Naive thymus-derived CD8-positive, alpha-beta T cell (primary cell): ENCODE measurements around the gene FZD8. TPM values are rescaled to one million over a fixed set of nuclear protein-coding genes. Genes with fewer than 3 reads are reported as not detected.
A peak's percentile ranks its signal among the peaks of the same experiment; 100 is the strongest.
"Not testable (repeated sequence)": the region's sequence is repeated elsewhere in the genome, so short reads cannot be mapped to it uniquely, and the experiment has no call there.

Source experiments
- ATAC-seq, 2 donors: fragments of 150-1000 bp; cut with Tn5 transposase in 1 of 2; sonication (Bioruptor Pico), chemical (Tn5 transposase) in 1 of 2; 1 replicate in 1 of 2; 2 replicates in 1 of 2; pipeline ENCODE4 v1.10.0; 2021; ENCODE audit warnings: mild to moderate bottlenecking in 2 of 2, moderate library complexity in 2 of 2
- POLR2A ChIA-PET: fragments of 350-600 bp; sonication (Branson Sonifier 250); formaldehyde crosslinking; loops from one replicate; lab custom pipeline; 2021; ENCODE audit warnings: antibody characterized with exemption; lab: Charles Lee
- DNase-seq, 10 donors: peaks; one replicate each; pipeline versions ENCODE4 v3.0.0 to v3.0.0-alpha.2; 2020 to 2022
- H3K27ac Mint-ChIP-seq, 10 donors: one replicate each; pipeline ENCODE4 v1.8.0; 2020 to 2022; ENCODE audit warnings: mild to moderate bottlenecking in 10 of 10, mixed read lengths in 10 of 10, moderate library complexity in 4 of 10, inconsistent platforms in 1 of 10
- H3K27me3 Mint-ChIP-seq, 5 donors: one replicate each; pipeline ENCODE4 v1.8.0; 2021 to 2022; ENCODE audit warnings: mixed read lengths in 5 of 5
- H3K36me3 Mint-ChIP-seq, 3 donors: one replicate each; pipeline ENCODE4 v1.8.0; 2020 to 2022; ENCODE audit warnings: mixed read lengths in 3 of 3, mild to moderate bottlenecking in 2 of 3, inconsistent platforms in 1 of 3
- H3K4me1 Mint-ChIP-seq, 4 donors: one replicate each; pipeline ENCODE4 v1.8.0; 2021 to 2022; ENCODE audit warnings: mixed read lengths in 4 of 4
- H3K4me3 Mint-ChIP-seq, 10 donors: one replicate each; pipeline ENCODE4 v1.8.0; 2020 to 2022; ENCODE audit warnings: mild to moderate bottlenecking in 10 of 10, mixed read lengths in 10 of 10, moderate library complexity in 6 of 10, inconsistent platforms in 1 of 10
- H3K9me3 Mint-ChIP-seq, 9 donors: one replicate each; pipeline ENCODE4 v1.8.0; 2020 to 2022; ENCODE audit warnings: mixed read lengths in 9 of 9, mild to moderate bottlenecking in 3 of 9, inconsistent platforms in 1 of 9, moderate library complexity in 1 of 9
- polyA plus RNA-seq, 3 donors: library from polyadenylated mRNA; unstranded; fragments of 300-500 nt; fragmentation: Illumina TruSeq; gene quantifications; one replicate each; pipeline ENCODE4 v1.2.3, GENCODE V29; 2021
- total RNA-seq, 8 experiments: library from RNA in 2 of 8; stranded (reverse) in 2 of 8; gene quantifications; one replicate each; pipeline ENCODE4 v1.2.3 and lab custom pipeline; 2021 to 2026

The FZD8 gene
- total RNA-seq = under 1 TPM; 0.60 to 0.63 TPM
- polyA plus RNA-seq = under 1 TPM in 1 of 3 donors, not detected in 2; 0.03 TPM
- 0.35 to 1.3 (median 1.0) reads per million in 6 experiments for total RNA-seq (lab: John Stamatoyannopoulos, UW)

GRCh38 chr10:35642035-35642792 lies at the start of gene FZD8:
Gene FZD8 (minus strand): TSS chr10:35642296. CDS start chr10:35641429, 867 bp downstream.
- DNase-seq (peak; percentile 37 to 76 (median 55)), ATAC-seq (peak; percentile 82 to 87)
- POLR2A ChIA-PET = no interaction called here
- Mint-ChIP-seq H3K27me3 (peaks cover 11 to 50% (median 26%) of the 10 kb centered on the region in 5 donors), H3K36me3 (no peaks in the 10 kb centered on the region), H3K4me3 (peak within 1 kb of the TSS; percentile 77 to 95 (median 88)), H3K4me1 (peaks cover 10 to 41% (median 26%) of the 10 kb centered on the region in 4 donors), H3K27ac (peak within 1 kb of the TSS in 4 of 10 donors; percentile 14 to 85 (median 44)), H3K9me3 (no peaks in the 10 kb centered on the region)

- Mint-ChIP-seq H3K4me1 (no peaks in the 10 kb centered on the region), H3K27me3 (peaks cover 2 to 19% (median 10%) of the 10 kb centered on the region in 5 donors), H3K9me3 (peaks cover 0 to 6% (median 0%) of the 10 kb centered on the region in 9 donors), H3K4me3 (no peak overlapping the region), H3K36me3 (peaks cover 0 to 4% (median 0%) of the 10 kb centered on the region in 3 donors), H3K27ac (no peak overlapping the region)
- no peak for ATAC-seq
- DNase-seq = no peak
- POLR2A ChIA-PET = no interaction called here
These were observed 49.6 kb upstream of the FZD8 start for GRCh38 chr10:35691522-35692236.

GRCh38 chr10:35690534-35690933 lies 48.4 kb upstream of the FZD8 start:
- Mint-ChIP-seq H3K9me3 (peaks cover 0 to 6% (median 0%) of the 10 kb centered on the region in 9 donors), H3K4me1 (no peaks in the 10 kb centered on the region), H3K27ac (no peak overlapping the region), H3K36me3 (peaks cover 0 to 4% (median 0%) of the 10 kb centered on the region in 3 donors), H3K27me3 (peaks cover 0 to 17% (median 11%) of the 10 kb centered on the region in 5 donors), H3K4me3 (no peak overlapping the region)
- ATAC-seq (no peak), DNase-seq (no peak)
- POLR2A ChIA-PET = no interaction called here

- H3K4me3 Mint-ChIP-seq, H3K36me3 Mint-ChIP-seq, H3K27ac Mint-ChIP-seq, DNase-seq, ATAC-seq, H3K4me1 Mint-ChIP-seq, POLR2A ChIA-PET: not testable (repeated sequence)
- peaks cover 0 to 11% (median 3%) of the 10 kb centered on the region in 9 donors for H3K9me3 Mint-ChIP-seq
- peaks cover 2 to 37% (median 8%) of the 10 kb centered on the region in 5 donors for H3K27me3 Mint-ChIP-seq
These were observed 43.8 kb upstream of the FZD8 start for GRCh38 chr10:35685858-35686257.

GRCh38 chr10:35685402-35685801 lies 43.3 kb upstream of the FZD8 start:
- no peaks in the 10 kb centered on the region for H3K4me1 Mint-ChIP-seq
- DNase-seq = no peak
- no peak for ATAC-seq
- H3K9me3 Mint-ChIP-seq = peaks cover 0 to 11% (median 4%) of the 10 kb centered on the region in 9 donors
- peaks cover 2 to 34% (median 7%) of the 10 kb centered on the region in 5 donors for H3K27me3 Mint-ChIP-seq
- POLR2A ChIA-PET = interaction anchor here (0.7 kb wide), 1 partner anchor 450 kb away, joined by 3 read pairs; no protein-coding TSS in a partner anchor
- peaks cover 0 to 7% (median 0%) of the 10 kb centered on the region in 3 donors for H3K36me3 Mint-ChIP-seq
- no peak overlapping the region for H3K4me3 Mint-ChIP-seq
- no peak overlapping the region for H3K27ac Mint-ChIP-seq

GRCh38 chr10:35684586-35684985 lies 42.5 kb upstream of the FZD8 start:
- Mint-ChIP-seq H3K9me3 (peaks cover 0 to 11% (median 3%) of the 10 kb centered on the region in 9 donors), H3K27me3 (peaks cover 2 to 34% (median 7%) of the 10 kb centered on the region in 5 donors), H3K4me1 (no peaks in the 10 kb centered on the region), H3K27ac (no peak overlapping the region), H3K4me3 (no peak overlapping the region), H3K36me3 (peaks cover 0 to 9% (median 0%) of the 10 kb centered on the region in 3 donors)
- no peak for ATAC-seq
- DNase-seq = no peak
- POLR2A ChIA-PET = interaction anchor here (0.7 kb wide), 1 partner anchor 449 kb away, joined by 3 read pairs; no protein-coding TSS in a partner anchor

GRCh38 chr10:35675846-35676245 lies 33.8 kb upstream of the FZD8 start:
- ATAC-seq = no peak
- Mint-ChIP-seq H3K36me3 (peaks cover 0 to 14% (median 0%) of the 10 kb centered on the region in 3 donors), H3K27ac (no peak overlapping the region), H3K4me1 (no peaks in the 10 kb centered on the region), H3K4me3 (no peak overlapping the region), H3K27me3 (peaks cover 4 to 22% (median 11%) of the 10 kb centered on the region in 5 donors), H3K9me3 (peaks cover 0 to 18% (median 6%) of the 10 kb centered on the region in 9 donors)
- DNase-seq = no peak
- POLR2A ChIA-PET = no interaction called here

GRCh38 chr10:35674843-35675242 lies 32.7 kb upstream of the FZD8 start:
- DNase-seq (no peak), ATAC-seq (no peak)
- no peak overlapping the region for H3K4me3 Mint-ChIP-seq
- peaks cover 0 to 9% (median 0%) of the 10 kb centered on the region in 3 donors for H3K36me3 Mint-ChIP-seq
- peaks cover 4 to 28% (median 11%) of the 10 kb centered on the region in 5 donors for H3K27me3 Mint-ChIP-seq
- H3K27ac Mint-ChIP-seq = no peak overlapping the region
- H3K4me1 Mint-ChIP-seq = no peaks in the 10 kb centered on the region
- peaks cover 0 to 18% (median 5%) of the 10 kb centered on the region in 9 donors for H3K9me3 Mint-ChIP-seq
- POLR2A ChIA-PET = no interaction called here

- Mint-ChIP-seq H3K27me3 (peaks cover 3 to 26% (median 13%) of the 10 kb centered on the region in 5 donors), H3K4me3 (no peak overlapping the region), H3K9me3 (peaks cover 0 to 24% (median 0%) of the 10 kb centered on the region in 9 donors), H3K4me1 (no peaks in the 10 kb centered on the region), H3K27ac (no peak overlapping the region), H3K36me3 (peaks cover 0 to 4% (median 0%) of the 10 kb centered on the region in 3 donors)
- DNase-seq = no peak
- no peak for ATAC-seq
- POLR2A ChIA-PET = no interaction called here
These were observed 27.0 kb upstream of the FZD8 start for GRCh38 chr10:35668865-35669650.

- Mint-ChIP-seq H3K27ac (peak overlapping the region in 1 of 10 donors; percentile 21), H3K27me3 (peaks cover 4 to 26% (median 15%) of the 10 kb centered on the region in 5 donors), H3K36me3 (peaks cover 0 to 4% (median 0%) of the 10 kb centered on the region in 3 donors), H3K4me1 (no peaks in the 10 kb centered on the region), H3K4me3 (no peak overlapping the region), H3K9me3 (peaks cover 0 to 24% (median 0%) of the 10 kb centered on the region in 9 donors)
- ATAC-seq = no peak
- POLR2A ChIA-PET = no interaction called here
- no peak for DNase-seq
These were observed 25.9 kb upstream of the FZD8 start for GRCh38 chr10:35667971-35668370.

- peaks cover 6 to 30% (median 18%) of the 10 kb centered on the region in 5 donors for H3K27me3 Mint-ChIP-seq
- peak overlapping the region in 1 of 10 donors; percentile 2 for H3K27ac Mint-ChIP-seq
- H3K9me3 Mint-ChIP-seq = peaks cover 0 to 24% (median 0%) of the 10 kb centered on the region in 9 donors
- POLR2A ChIA-PET = no interaction called here
- DNase-seq (no peak), ATAC-seq (no peak)
- no peak overlapping the region for H3K4me3 Mint-ChIP-seq
- peaks cover 0 to 4% (median 0%) of the 10 kb centered on the region in 3 donors for H3K36me3 Mint-ChIP-seq
- H3K4me1 Mint-ChIP-seq = no peaks in the 10 kb centered on the region
These were observed 25.3 kb upstream of the FZD8 start for GRCh38 chr10:35667270-35667889.
